AG09319 (cell line): Measurements from ENCODE around the gene OR8D1.

Source experiments
- DNase-seq: peaks from one replicate; pipeline ENCODE4 v3.0.0-alpha.2; 2010; ENCODE audit warnings: low read depth; ENCODE audit errors: extremely low read depth
- CTCF ChIP-seq: IDR thresholded peaks from 2 replicates; pipeline ENCODE4 v1.5.1; 2011; ENCODE audit warnings: low read depth, mild to moderate bottlenecking, inconsistent platforms, low read length, moderate library complexity

OR8D1 gene

DNA sequence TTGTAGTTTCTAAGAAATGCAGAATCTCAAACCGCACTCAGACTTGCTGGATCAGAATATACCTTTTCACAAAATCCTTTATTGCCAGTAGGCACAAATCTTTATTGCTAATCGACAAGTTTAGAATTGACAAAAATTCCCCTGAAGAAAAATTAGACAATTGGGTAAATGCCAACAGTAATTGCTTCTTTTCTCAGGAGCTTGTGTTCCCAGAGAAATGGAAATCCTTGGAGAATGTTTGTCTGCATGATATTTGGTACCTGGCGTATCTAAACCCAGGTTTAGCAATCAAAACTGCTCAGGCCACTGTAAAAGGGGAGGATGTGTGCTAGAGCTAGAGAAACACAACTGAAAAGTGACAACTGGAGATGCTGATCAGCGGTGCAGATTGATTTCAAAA is 57.7 kb downstream of the OR8D1 start, which contains the start of gene OR8G5:
Gene OR8G5, plus strand, starts transcription at position 301 of the 400 bp plus-strand sequence. CDS start 8,556 bp downstream, outside the sequence.
- no peak for DNase-seq
- TF ChIP-seq CTCF = no peak
